Esophagus muscularis mucosa (tissue), 3 donors: ENCODE measurements around the gene FAM20A.

ENCODE experiments used
- POLR2A ChIP-seq: fragments of 450-650 bp; IDR thresholded peaks from one replicate; pipeline ENCODE4 v1.6.1; 2017; ENCODE audit warnings: antibody characterized with exemption, moderate library complexity, mild to moderate bottlenecking, low read depth
- POLR2AphosphoS5 ChIP-seq, 2 donors: sonication (generic); formaldehyde crosslinking; IDR thresholded peaks; one replicate each; pipeline ENCODE4 v1.6.1; 2017; ENCODE audit warnings: antibody characterized with exemption in 2 of 2
- TF ChIP-seq, protein P1 (sequence below), 3 experiments: fragments of 200-600 bp in 2 of 3; fragments of 450-650 bp in 1 of 3; sonication (generic) in 2 of 3; IDR thresholded peaks; one replicate each; pipeline ENCODE4 v1.5.1; 2017 to 2019; ENCODE audit warnings: antibody characterized with exemption in 3 of 3, mild to moderate bottlenecking in 2 of 3, moderate library complexity in 1 of 3

DNA sequence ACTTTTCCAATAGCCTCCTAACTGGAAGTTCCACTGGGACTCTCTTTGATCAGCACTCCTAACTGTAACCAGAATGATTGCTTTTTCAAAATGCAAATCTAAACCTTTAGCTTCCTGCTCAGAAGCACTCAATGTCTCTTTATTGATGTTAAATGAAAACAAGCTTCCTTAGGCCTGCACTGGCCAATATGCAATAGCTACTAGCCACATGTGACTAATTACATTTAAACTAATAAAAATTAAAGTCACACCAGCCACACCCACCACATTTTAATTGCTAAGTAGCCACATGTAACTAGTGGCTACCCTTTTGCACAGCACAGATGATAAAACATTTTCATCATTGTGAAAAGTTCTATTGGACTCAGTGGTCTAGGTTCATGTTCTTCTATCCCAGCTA is 31.8 kb downstream of the FAM20A start:
- TF ChIP-seq, protein P1, sequence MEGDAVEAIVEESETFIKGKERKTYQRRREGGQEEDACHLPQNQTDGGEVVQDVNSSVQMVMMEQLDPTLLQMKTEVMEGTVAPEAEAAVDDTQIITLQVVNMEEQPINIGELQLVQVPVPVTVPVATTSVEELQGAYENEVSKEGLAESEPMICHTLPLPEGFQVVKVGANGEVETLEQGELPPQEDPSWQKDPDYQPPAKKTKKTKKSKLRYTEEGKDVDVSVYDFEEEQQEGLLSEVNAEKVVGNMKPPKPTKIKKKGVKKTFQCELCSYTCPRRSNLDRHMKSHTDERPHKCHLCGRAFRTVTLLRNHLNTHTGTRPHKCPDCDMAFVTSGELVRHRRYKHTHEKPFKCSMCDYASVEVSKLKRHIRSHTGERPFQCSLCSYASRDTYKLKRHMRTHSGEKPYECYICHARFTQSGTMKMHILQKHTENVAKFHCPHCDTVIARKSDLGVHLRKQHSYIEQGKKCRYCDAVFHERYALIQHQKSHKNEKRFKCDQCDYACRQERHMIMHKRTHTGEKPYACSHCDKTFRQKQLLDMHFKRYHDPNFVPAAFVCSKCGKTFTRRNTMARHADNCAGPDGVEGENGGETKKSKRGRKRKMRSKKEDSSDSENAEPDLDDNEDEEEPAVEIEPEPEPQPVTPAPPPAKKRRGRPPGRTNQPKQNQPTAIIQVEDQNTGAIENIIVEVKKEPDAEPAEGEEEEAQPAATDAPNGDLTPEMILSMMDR (IDR thresholded peaks at IDR 0.05), result no peak
- TF ChIP-seq POLR2AphosphoS5 (IDR thresholded peaks at IDR 0.05), result no peak
- no peak for TF ChIP-seq POLR2A
